Neuron (in vitro differentiated cells): ENCODE results near the gene XPNPEP2.
"Not testable (repeated sequence)": the region's sequence is repeated elsewhere in the genome, so short reads cannot be mapped to it uniquely, and the experiment has no call there.

Experiments
- H2AFZ ChIP-seq: one replicate; pipeline ENCODE4 v1.6.1; 2013; ENCODE audit warnings: low read depth, mild to moderate bottlenecking, inconsistent platforms, low read length, moderate library complexity
- H3K27me3 ChIP-seq: one replicate; pipeline ENCODE4 v1.6.1; 2013; ENCODE audit warnings: low read length; ENCODE audit not compliant: insufficient read depth
- H3K36me3 ChIP-seq: one replicate; pipeline ENCODE4 v1.6.1; 2013; ENCODE audit warnings: low read length; ENCODE audit not compliant: insufficient read depth
- H3K4me1 ChIP-seq: one replicate; pipeline ENCODE4 v1.6.1; 2013; ENCODE audit warnings: low read length; ENCODE audit not compliant: insufficient read depth
- H3K4me3 ChIP-seq: 2 replicates; pipeline ENCODE4 v1.5.1; 2013; ENCODE audit warnings: mild to moderate bottlenecking, low read length, moderate library complexity
- H3K9me3 ChIP-seq: one replicate; pipeline ENCODE4 v1.6.1; 2013; ENCODE audit warnings: low read length

Gene XPNPEP2

DNA sequence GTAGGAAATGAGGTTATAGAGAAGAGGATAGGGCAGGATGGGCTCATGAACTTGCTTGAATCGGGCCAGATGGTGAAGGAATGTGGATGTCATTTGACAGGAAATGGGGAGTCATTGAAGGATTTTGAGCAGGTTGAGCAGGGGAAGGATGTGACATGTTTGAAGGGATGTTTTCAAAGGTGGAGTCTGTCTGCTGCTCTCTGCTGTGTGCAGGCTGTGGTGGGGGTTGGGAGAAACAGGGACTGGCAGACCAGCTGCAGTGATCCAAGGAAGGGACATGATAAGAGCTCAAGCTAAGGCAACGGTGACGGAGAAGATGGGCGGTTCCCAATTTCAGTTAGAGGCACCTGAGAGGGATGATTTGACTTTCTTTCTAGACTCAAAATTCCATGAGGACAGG, 14.0 kb upstream of the XPNPEP2 start:
- H2AFZ ChIP-seq, result no peak overlapping the region
- no peaks in the 10 kb centered on the region for H3K36me3 ChIP-seq
- H3K4me1 ChIP-seq, result no peaks in the 10 kb centered on the region
- no peaks in the 10 kb centered on the region for H3K9me3 ChIP-seq
- no peaks in the 10 kb centered on the region for H3K27me3 ChIP-seq
- no peak overlapping the region for H3K4me3 ChIP-seq

DNA sequence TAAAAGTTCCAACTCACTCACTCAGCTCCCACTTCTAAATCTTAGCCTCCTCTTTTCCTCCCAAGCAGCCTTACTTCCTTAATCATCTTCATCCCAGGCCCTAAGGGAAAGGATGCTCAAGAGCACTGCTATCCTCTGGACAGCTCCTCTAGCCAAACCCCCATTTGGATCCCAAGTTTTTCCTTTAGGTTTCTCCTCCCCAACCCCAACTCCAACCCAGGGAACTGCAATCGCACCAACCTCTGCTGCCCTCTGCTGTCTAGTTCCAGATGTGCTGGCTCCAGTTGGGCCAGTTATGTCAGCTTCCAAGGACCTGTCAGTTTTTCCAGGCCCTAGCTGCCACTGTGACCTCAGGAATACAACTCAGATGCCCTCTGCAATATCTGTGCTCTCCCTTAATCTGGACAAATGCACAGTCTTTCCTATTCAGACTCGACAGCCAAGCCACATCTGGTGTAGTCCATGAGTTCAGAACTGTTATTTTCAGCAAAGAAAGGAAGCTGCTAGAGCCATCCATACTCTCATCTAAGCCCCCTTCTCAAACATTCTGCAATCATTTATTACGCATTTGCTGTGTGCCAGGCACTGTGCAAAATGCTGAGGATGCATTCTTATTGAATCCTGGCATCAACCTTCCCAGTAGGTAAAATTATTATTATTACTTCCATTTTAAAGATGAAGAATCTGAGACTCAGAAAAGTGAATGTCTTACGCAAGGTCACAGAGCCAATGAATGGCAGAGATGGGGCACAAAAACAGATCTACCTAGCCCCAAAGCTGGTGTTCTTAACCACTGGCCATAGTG, 12.3 kb upstream of the XPNPEP2 start:
- no peak overlapping the region for H2AFZ ChIP-seq
- H3K27me3 ChIP-seq, result no peaks in the 10 kb centered on the region
- no peaks in the 10 kb centered on the region for H3K4me1 ChIP-seq
- H3K4me3 ChIP-seq, result no peak overlapping the region
- H3K9me3 ChIP-seq, result no peaks in the 10 kb centered on the region
- no peaks in the 10 kb centered on the region for H3K36me3 ChIP-seq

GRCh38 chrX:129728061-129728460, 10.7 kb upstream of the XPNPEP2 start:
- no peaks in the 10 kb centered on the region for H3K9me3 ChIP-seq
- H3K36me3 ChIP-seq, result no peaks in the 10 kb centered on the region
- no peak overlapping the region for H3K4me3 ChIP-seq
- H2AFZ ChIP-seq, result no peak overlapping the region
- H3K27me3 ChIP-seq, result no peaks in the 10 kb centered on the region
- H3K4me1 ChIP-seq, result no peaks in the 10 kb centered on the region

DNA sequence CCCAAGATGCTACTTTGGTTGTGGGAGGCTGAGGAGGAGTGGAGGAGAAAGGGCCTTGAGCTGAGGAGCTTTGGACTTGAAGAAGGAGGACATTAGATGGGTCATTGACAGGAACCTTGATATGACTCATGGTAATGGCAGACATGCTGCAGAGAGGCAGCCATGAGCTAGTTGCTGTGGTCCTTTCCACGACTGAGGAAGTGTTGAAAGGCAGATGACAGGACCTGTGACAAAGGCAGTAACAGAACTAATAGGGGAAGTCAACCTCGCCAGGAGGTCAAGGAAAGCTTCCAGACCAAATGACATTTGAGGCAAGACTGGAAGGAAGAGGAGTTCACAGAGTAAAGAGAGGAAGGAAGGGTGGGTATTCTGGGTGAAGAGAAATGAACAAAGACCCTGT, 7.6 kb upstream of the XPNPEP2 start:
- H3K4me3 ChIP-seq, result no peak overlapping the region
- no peaks in the 10 kb centered on the region for H3K27me3 ChIP-seq
- no peaks in the 10 kb centered on the region for H3K36me3 ChIP-seq
- no peak overlapping the region for H2AFZ ChIP-seq
- H3K9me3 ChIP-seq, result no peaks in the 10 kb centered on the region
- H3K4me1 ChIP-seq, result no peaks in the 10 kb centered on the region

DNA sequence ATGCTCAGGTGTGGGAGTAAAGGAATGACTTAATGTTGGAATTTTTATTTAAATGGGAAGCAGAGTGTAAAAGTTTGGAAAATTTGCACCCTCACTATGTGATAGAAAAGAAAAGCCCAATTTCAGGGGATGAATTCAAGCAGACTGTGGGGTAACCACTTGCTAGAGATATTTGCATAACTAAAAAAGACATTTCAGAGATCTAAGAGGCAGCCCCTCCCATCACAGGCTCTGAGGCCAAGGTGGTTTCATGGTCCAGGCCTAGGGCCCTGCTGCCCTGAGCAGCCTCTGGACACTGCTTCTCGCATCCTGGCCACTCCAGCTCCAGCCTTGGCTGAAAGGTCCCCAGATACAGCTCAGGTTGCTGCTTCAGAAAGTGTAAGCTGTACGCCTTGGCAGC, 5.9 kb upstream of the XPNPEP2 start:
- Histone ChIP-seq H2AFZ (no peak overlapping the region), H3K27me3 (peaks cover 3% of the 10 kb centered on the region)

GRCh38 chrX:129733335-129733734, 5.4 kb upstream of the XPNPEP2 start:
- Histone ChIP-seq H3K4me3 (no peak overlapping the region), H3K4me1 (no peaks in the 10 kb centered on the region), H3K27me3 (peaks cover 3% of the 10 kb centered on the region), H2AFZ (no peak overlapping the region), H3K36me3 (no peaks in the 10 kb centered on the region), H3K9me3 (no peaks in the 10 kb centered on the region)

More for the DNA sequence above, 5.9 kb upstream of the XPNPEP2 start:
- Histone ChIP-seq H3K4me3 (no peak overlapping the region), H3K36me3 (no peaks in the 10 kb centered on the region), H3K4me1 (no peaks in the 10 kb centered on the region), H3K9me3 (no peaks in the 10 kb centered on the region)

GRCh38 chrX:129736491-129736890, 2.3 kb upstream of the XPNPEP2 start:
- no peaks in the 10 kb centered on the region for H3K36me3 ChIP-seq
- H3K9me3 ChIP-seq, result no peaks in the 10 kb centered on the region
- peaks cover 3% of the 10 kb centered on the region for H3K27me3 ChIP-seq
- no peak overlapping the region for H2AFZ ChIP-seq
- H3K4me1 ChIP-seq, result no peaks in the 10 kb centered on the region
- no peak overlapping the region for H3K4me3 ChIP-seq

- Histone ChIP-seq H3K4me3 (no peak overlapping the region), H2AFZ (no peak overlapping the region), H3K27me3 (peaks cover 3% of the 10 kb centered on the region), H3K4me1 (no peaks in the 10 kb centered on the region), H3K9me3 (no peaks in the 10 kb centered on the region), H3K36me3 (no peaks in the 10 kb centered on the region)
Observed at GRCh38 chrX:129737916-129738315, 863 bp upstream of the XPNPEP2 start.

- no peaks in the 10 kb centered on the region for H3K9me3 ChIP-seq
- H2AFZ ChIP-seq, result no peak overlapping the region
- peaks cover 3% of the 10 kb centered on the region for H3K27me3 ChIP-seq
- H3K36me3 ChIP-seq, result no peaks in the 10 kb centered on the region
- H3K4me3 ChIP-seq, result no peak overlapping the region
- H3K4me1 ChIP-seq, result no peaks in the 10 kb centered on the region
Observed at GRCh38 chrX:129739578-129739977, 799 bp downstream of the XPNPEP2 start.

- no peaks in the 10 kb centered on the region for H3K36me3 ChIP-seq
- no peaks in the 10 kb centered on the region for H3K9me3 ChIP-seq
- H3K27me3 ChIP-seq, result no peaks in the 10 kb centered on the region
- H3K4me1 ChIP-seq, result no peaks in the 10 kb centered on the region
- no peak overlapping the region for H3K4me3 ChIP-seq
- H2AFZ ChIP-seq, result no peak overlapping the region
Observed at GRCh38 chrX:129741880-129742758, 3.3 kb downstream of the XPNPEP2 start.

- H3K9me3 ChIP-seq, H3K36me3 ChIP-seq, H2AFZ ChIP-seq, H3K4me1 ChIP-seq, H3K27me3 ChIP-seq, H3K4me3 ChIP-seq: not testable (repeated sequence)
Observed at GRCh38 chrX:129742759-129743152, 4.0 kb downstream of the XPNPEP2 start.

- Histone ChIP-seq H3K4me1 (no peaks in the 10 kb centered on the region), H3K9me3 (no peaks in the 10 kb centered on the region), H3K4me3 (no peak overlapping the region), H3K27me3 (no peaks in the 10 kb centered on the region), H2AFZ (no peak overlapping the region), H3K36me3 (no peaks in the 10 kb centered on the region)
Observed at GRCh38 chrX:129743821-129744220, 5.0 kb downstream of the XPNPEP2 start.

- H3K36me3 ChIP-seq, result no peaks in the 10 kb centered on the region
- no peak overlapping the region for H3K4me3 ChIP-seq
- no peak overlapping the region for H2AFZ ChIP-seq
- H3K4me1 ChIP-seq, result no peaks in the 10 kb centered on the region
- H3K9me3 ChIP-seq, result no peaks in the 10 kb centered on the region
- H3K27me3 ChIP-seq, result no peaks in the 10 kb centered on the region
Observed at GRCh38 chrX:129744861-129745321, 6.1 kb downstream of the XPNPEP2 start.
